ENCODE measurements around the gene C2CD4D.

Gene C2CD4D

GRCh38 chr1:151817353-151817730 is 22.3 kb downstream of the C2CD4D start:
- H3K79me2 ChIP-seq (ENCODE audit: low read length): no peaks in the 10 kb centered on the region
- no peaks in the 10 kb centered on the region for H3K9me2 ChIP-seq (replicated peaks; ENCODE audit: insufficient read depth, low read length)
- H3K4me3 ChIP-seq (ENCODE audit: low read length): no peak overlapping the region
- no peak for DNase-seq
- H3K36me3 ChIP-seq (replicated peaks; ENCODE audit: insufficient read depth, low read length): no peaks in the 10 kb centered on the region
- no peak overlapping the region for H3K4me2 ChIP-seq (ENCODE audit: low read depth, low read length)
- no peak overlapping the region for H2AFZ ChIP-seq (ENCODE audit: low read length)
- no peaks in the 10 kb centered on the region for H4K20me1 ChIP-seq (ENCODE audit: insufficient read depth, low read length)
- H3K9me3 ChIP-seq (replicated peaks; ENCODE audit: insufficient read depth, low read length): no peaks in the 10 kb centered on the region
- H3K27ac ChIP-seq (ENCODE audit: low read length): no peak overlapping the region
- no peak overlapping the region for H3K9ac ChIP-seq (ENCODE audit: low read length)
- H3K4me1 ChIP-seq (ENCODE audit: low read length): peaks cover 54% of the 10 kb centered on the region
- no peak for TF ChIP-seq CTCF (IDR thresholded peaks at IDR 0.05; ENCODE audit: low read length)
- no peak for TF ChIP-seq EZH2 (optimal IDR thresholded peaks at IDR 0.05; ENCODE audit: low read depth, low read length)
- H3K27me3 ChIP-seq (replicated peaks; ENCODE audit: insufficient read depth, low read length): no peaks in the 10 kb centered on the region
- H3F3A ChIP-seq (ENCODE audit: insufficient read depth, low read length): no peaks in the 10 kb centered on the region; the same call in 1 of the 2 replicates

DNA sequence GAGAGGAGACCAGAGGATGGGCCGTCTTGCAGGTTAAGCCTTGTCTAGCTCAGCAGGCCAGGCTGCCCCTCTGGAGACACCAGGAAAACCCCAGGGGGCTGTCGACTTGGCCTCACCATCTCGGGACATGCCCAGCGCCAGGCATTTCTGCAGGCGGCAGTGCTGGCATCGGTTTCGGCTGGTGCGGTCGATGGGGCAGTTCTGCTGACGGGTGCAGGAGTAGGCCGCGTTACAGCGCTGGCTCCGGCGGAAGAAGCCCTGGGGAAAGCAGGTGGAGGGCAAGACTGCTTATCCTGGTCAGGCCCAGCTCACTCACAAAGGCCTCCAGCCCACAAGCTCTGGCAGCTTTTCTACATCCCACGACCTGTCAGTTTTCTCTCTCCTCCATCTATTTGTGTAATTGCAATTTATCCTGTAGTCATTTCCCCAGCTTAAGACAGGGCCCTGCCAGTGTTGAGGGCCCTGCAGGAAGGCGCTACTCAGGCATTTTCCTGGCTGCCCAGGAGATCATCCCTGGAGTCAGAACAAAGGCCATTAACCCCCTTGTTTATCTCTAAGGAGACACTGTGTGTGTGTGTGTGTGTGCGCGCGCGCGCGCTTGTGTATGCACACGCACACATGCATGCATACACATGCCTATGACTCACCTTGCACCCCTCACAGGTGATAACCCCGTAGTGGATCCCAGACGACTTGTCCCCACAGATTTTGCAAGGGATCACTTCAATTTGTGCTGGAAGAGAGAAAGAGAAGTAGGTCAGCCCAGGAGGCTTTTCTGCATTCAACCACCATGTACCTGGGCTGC is 22.9 kb downstream of the C2CD4D start:
- Histone ChIP-seq H3K79me2 (ENCODE audit: low read length) (no peaks in the 10 kb centered on the region), H3K9me3 (replicated peaks; ENCODE audit: insufficient read depth, low read length) (no peaks in the 10 kb centered on the region), H3K27me3 (replicated peaks; ENCODE audit: insufficient read depth, low read length) (no peaks in the 10 kb centered on the region), H3K27ac (ENCODE audit: low read length) (peak overlapping the region; percentile 60; the same call in 1 of the 2 replicates), H2AFZ (ENCODE audit: low read length) (no peak overlapping the region), H3F3A (ENCODE audit: insufficient read depth, low read length) (no peaks in the 10 kb centered on the region; the same call in 1 of the 2 replicates), H3K4me2 (ENCODE audit: low read depth, low read length) (peak overlapping the region; percentile 68; the same call in 1 of the 2 replicates), H4K20me1 (ENCODE audit: insufficient read depth, low read length) (no peaks in the 10 kb centered on the region), H3K4me3 (ENCODE audit: low read length) (no peak overlapping the region), H3K4me1 (ENCODE audit: low read length) (peaks cover 54% of the 10 kb centered on the region), H3K36me3 (replicated peaks; ENCODE audit: insufficient read depth, low read length) (no peaks in the 10 kb centered on the region), H3K9me2 (replicated peaks; ENCODE audit: insufficient read depth, low read length) (no peaks in the 10 kb centered on the region), H3K9ac (ENCODE audit: low read length) (no peak overlapping the region)
- TF ChIP-seq CTCF (IDR thresholded peaks at IDR 0.05; ENCODE audit: low read length) (no peak), EZH2 (optimal IDR thresholded peaks at IDR 0.05; ENCODE audit: low read depth, low read length) (no peak), EZH2phosphoT487 (IDR thresholded peaks at IDR 0.05; ENCODE audit: low read length) (no peak)
- DNase-seq: no peak

- no peaks in the 10 kb centered on the region for H3K27me3 ChIP-seq (replicated peaks; ENCODE audit: insufficient read depth, low read length)
- no peaks in the 10 kb centered on the region for H3K9me3 ChIP-seq (replicated peaks; ENCODE audit: insufficient read depth, low read length)
- peak overlapping the region; percentile 68 for H3K4me2 ChIP-seq (ENCODE audit: low read depth, low read length)
- no peaks in the 10 kb centered on the region for H4K20me1 ChIP-seq (ENCODE audit: insufficient read depth, low read length)
- DNase-seq: peak; percentile 92
- H3K4me1 ChIP-seq (ENCODE audit: low read length): peaks cover 48% of the 10 kb centered on the region
- no peaks in the 10 kb centered on the region for H3K36me3 ChIP-seq (replicated peaks; ENCODE audit: insufficient read depth, low read length)
- H2AFZ ChIP-seq (ENCODE audit: low read length): peak overlapping the region; percentile 67
- peak overlapping the region; percentile 60 for H3K27ac ChIP-seq (ENCODE audit: low read length)
- H3K9me2 ChIP-seq (replicated peaks; ENCODE audit: insufficient read depth, low read length): no peaks in the 10 kb centered on the region
- TF ChIP-seq EZH2 (optimal IDR thresholded peaks at IDR 0.05; ENCODE audit: low read depth, low read length) (no peak), EZH2phosphoT487 (IDR thresholded peaks at IDR 0.05; ENCODE audit: low read length) (no peak), CTCF (IDR thresholded peaks at IDR 0.05; ENCODE audit: low read length) (no peak)
- no peaks in the 10 kb centered on the region for H3K79me2 ChIP-seq (ENCODE audit: low read length)
- H3K9ac ChIP-seq (ENCODE audit: low read length): peak overlapping the region; percentile 57
- no peaks in the 10 kb centered on the region; the same call in 1 of the 2 replicates for H3F3A ChIP-seq (ENCODE audit: insufficient read depth, low read length)
- H3K4me3 ChIP-seq (ENCODE audit: low read length): peak overlapping the region; percentile 7; the same call in 1 of the 2 replicates
These were observed 23.8 kb downstream of the C2CD4D start for GRCh38 chr1:151815716-151816327.

All from MM.1S (cell line).